Astrocyte (in vitro differentiated cells and primary cell): ENCODE measurements around the gene CHERP. TPM values are rescaled to one million over a fixed set of nuclear protein-coding genes. Genes with fewer than 3 reads are reported as not detected.

Experiments used
- DNase-seq: peaks from one replicate; pipeline ENCODE4 v3.0.0-alpha.2; 2010; ENCODE audit warnings: low read depth
- FAIRE-seq: peaks from 2 replicates; lab custom pipeline; 2011; peaks lifted over from hg19 to GRCh38; lab: Jason Lieb, UNC
- H2AFZ ChIP-seq: 2 replicates; pipeline ENCODE4 v1.6.0; 2012; ENCODE audit warnings: low read depth, low read length, inconsistent platforms
- H3K27ac ChIP-seq: 2 replicates; pipeline ENCODE4 v1.5.1; 2011; ENCODE audit warnings: low read depth, low read length, inconsistent platforms
- H3K27me3 ChIP-seq: 2 replicates; pipeline ENCODE4 v1.6.0; 2011; ENCODE audit warnings: low read length, inconsistent platforms; ENCODE audit not compliant: insufficient read depth
- H3K36me3 ChIP-seq: 2 replicates; pipeline ENCODE4 v1.5.1; 2011; ENCODE audit warnings: low read length, inconsistent platforms; ENCODE audit not compliant: insufficient read depth
- H3K4me1 ChIP-seq: 2 replicates; pipeline ENCODE4 v1.5.1; 2011; ENCODE audit warnings: low read length, inconsistent platforms; ENCODE audit not compliant: insufficient read depth
- H3K4me2 ChIP-seq: 2 replicates; pipeline ENCODE4 v1.6.0; 2012; ENCODE audit warnings: low read length, inconsistent platforms
- H3K4me3 ChIP-seq: 2 replicates; pipeline ENCODE4 v1.5.1; 2011; ENCODE audit warnings: low read depth, mild to moderate bottlenecking, low read length, inconsistent platforms; ENCODE audit not compliant: insufficient read depth
- H3K79me2 ChIP-seq: 2 replicates; pipeline ENCODE4 v1.6.0; 2012; ENCODE audit warnings: mild to moderate bottlenecking, low read length, inconsistent platforms; ENCODE audit not compliant: insufficient read depth
- H3K9ac ChIP-seq: 2 replicates; pipeline ENCODE4 v1.6.0; 2012; ENCODE audit warnings: mild to moderate bottlenecking, low read length, inconsistent platforms
- H3K9me3 ChIP-seq: 2 replicates; pipeline ENCODE4 v1.5.1; 2012; ENCODE audit warnings: low read depth, mild to moderate bottlenecking, low read length, inconsistent platforms; ENCODE audit not compliant: insufficient read depth
- H4K20me1 ChIP-seq: 2 replicates; pipeline ENCODE4 v1.6.0; 2012; ENCODE audit warnings: low read length, inconsistent platforms; ENCODE audit not compliant: insufficient read depth
- H3K27ac Mint-ChIP-seq: one replicate; pipeline ENCODE4 v1.8.0; 2021; ENCODE audit warnings: mild to moderate bottlenecking, mixed read lengths; ENCODE audit not compliant: unreplicated experiment
- H3K27me3 Mint-ChIP-seq: one replicate; pipeline ENCODE4 v1.8.0; 2021; ENCODE audit warnings: low read depth, mixed read lengths; ENCODE audit not compliant: unreplicated experiment
- H3K36me3 Mint-ChIP-seq: one replicate; pipeline ENCODE4 v1.8.0; 2021; ENCODE audit warnings: low read depth, mixed read lengths; ENCODE audit not compliant: unreplicated experiment
- H3K4me1 Mint-ChIP-seq: one replicate; pipeline ENCODE4 v1.8.0; 2021; ENCODE audit warnings: low read depth, mixed read lengths; ENCODE audit not compliant: unreplicated experiment
- H3K4me3 Mint-ChIP-seq: one replicate; pipeline ENCODE4 v1.8.0; 2021; ENCODE audit warnings: mild to moderate bottlenecking, moderate library complexity, mixed read lengths; ENCODE audit not compliant: unreplicated experiment
- H3K9me3 Mint-ChIP-seq: one replicate; pipeline ENCODE4 v1.8.0; 2021; ENCODE audit warnings: mild to moderate bottlenecking, mixed read lengths; ENCODE audit not compliant: unreplicated experiment
- EZH2 ChIP-seq: IDR thresholded peaks from 2 replicates; pipeline ENCODE4 v1.6.1; 2012; ENCODE audit warnings: mild to moderate bottlenecking, low read length, inconsistent platforms; ENCODE audit not compliant: insufficient read depth
- total RNA-seq: library from RNA; stranded (reverse); gene quantifications from 2 replicates; pipeline ENCODE4 v1.2.1, GENCODE V29; 2021
- TF ChIP-seq, protein P1 (sequence below): IDR thresholded peaks from 2 replicates; pipeline ENCODE4 v1.5.1; 2011; ENCODE audit warnings: low read depth, mild to moderate bottlenecking, inconsistent platforms, low read length, moderate library complexity; ENCODE audit not compliant: insufficient read depth

Gene CHERP
- total RNA-seq, 1 donor from 2014 or later, result 45.3 TPM

DNA sequence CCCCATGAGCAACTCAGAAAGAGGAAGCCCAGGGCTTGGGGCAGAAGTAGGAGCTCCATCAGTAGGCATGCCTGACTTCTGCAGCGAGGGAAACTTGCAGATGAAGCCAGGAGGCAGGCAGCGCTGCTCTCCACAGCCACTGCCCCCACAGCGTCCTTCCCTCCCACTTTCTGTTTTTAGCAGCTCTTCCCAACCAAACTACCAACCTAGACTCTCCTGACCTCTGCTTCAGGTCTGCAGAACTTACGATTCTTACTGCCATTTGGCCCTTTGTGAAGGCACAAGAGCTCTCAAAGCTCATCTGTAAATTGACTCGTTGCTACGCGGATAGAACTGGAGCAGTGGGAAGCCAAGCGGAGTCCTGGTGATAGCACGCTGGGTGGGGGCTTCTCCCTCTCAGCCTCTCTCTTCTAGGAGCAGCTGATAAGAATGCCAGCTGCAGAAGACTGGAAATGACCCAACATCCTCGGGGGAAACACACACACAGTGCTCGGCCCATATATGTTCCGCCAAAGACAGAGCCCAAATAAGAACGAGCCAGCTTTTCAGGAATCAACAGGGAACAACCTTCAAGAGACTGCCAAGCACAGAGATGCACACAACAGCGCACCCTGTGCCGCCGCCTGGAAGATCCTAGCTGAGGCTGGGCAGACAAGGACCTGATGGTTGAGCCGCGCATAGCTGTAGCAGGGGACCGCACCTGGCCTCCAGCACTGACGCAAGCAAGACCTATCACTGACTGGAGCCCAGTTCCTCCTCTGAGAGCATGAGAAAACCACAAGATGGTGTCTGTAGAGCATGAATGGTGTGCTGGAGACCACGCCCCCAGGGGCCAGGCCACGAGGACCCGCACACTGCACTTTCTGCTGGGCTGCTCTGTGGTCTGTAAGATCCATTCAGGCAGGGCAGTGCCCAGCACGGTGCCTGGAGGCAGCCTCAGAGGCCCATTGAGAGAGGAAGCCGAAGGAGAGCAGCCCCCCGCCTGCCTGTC lies 45.9 kb upstream of the CHERP start:
- no peaks in the 10 kb centered on the region for H3K36me3 ChIP-seq
- H3K4me3 Mint-ChIP-seq, result peak overlapping the region; percentile 69
- FAIRE-seq (no peak), DNase-seq (peak; percentile 34)
- H3K4me3 ChIP-seq, result no peak overlapping the region
- H3K36me3 Mint-ChIP-seq, result peaks cover 8% of the 10 kb centered on the region
- peaks cover 97% of the 10 kb centered on the region for H4K20me1 ChIP-seq
- TF ChIP-seq EZH2, result no peak
- TF ChIP-seq, protein P1, sequence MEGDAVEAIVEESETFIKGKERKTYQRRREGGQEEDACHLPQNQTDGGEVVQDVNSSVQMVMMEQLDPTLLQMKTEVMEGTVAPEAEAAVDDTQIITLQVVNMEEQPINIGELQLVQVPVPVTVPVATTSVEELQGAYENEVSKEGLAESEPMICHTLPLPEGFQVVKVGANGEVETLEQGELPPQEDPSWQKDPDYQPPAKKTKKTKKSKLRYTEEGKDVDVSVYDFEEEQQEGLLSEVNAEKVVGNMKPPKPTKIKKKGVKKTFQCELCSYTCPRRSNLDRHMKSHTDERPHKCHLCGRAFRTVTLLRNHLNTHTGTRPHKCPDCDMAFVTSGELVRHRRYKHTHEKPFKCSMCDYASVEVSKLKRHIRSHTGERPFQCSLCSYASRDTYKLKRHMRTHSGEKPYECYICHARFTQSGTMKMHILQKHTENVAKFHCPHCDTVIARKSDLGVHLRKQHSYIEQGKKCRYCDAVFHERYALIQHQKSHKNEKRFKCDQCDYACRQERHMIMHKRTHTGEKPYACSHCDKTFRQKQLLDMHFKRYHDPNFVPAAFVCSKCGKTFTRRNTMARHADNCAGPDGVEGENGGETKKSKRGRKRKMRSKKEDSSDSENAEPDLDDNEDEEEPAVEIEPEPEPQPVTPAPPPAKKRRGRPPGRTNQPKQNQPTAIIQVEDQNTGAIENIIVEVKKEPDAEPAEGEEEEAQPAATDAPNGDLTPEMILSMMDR, result no peak
- H3K27ac Mint-ChIP-seq, result peak overlapping the region; percentile 69
- H3K27me3 Mint-ChIP-seq, result no peaks in the 10 kb centered on the region
- H3K9ac ChIP-seq, result no peak overlapping the region
- H3K9me3 ChIP-seq, result no peaks in the 10 kb centered on the region
- no peak overlapping the region for H3K27ac ChIP-seq
- H3K79me2 ChIP-seq, result peaks cover 98% of the 10 kb centered on the region
- peaks cover 61% of the 10 kb centered on the region for H3K4me1 Mint-ChIP-seq
- no peaks in the 10 kb centered on the region for H3K9me3 Mint-ChIP-seq
- peak overlapping the region; percentile 64 for H3K4me2 ChIP-seq
- peaks cover 55% of the 10 kb centered on the region for H3K4me1 ChIP-seq
- no peak overlapping the region for H2AFZ ChIP-seq
- H3K27me3 ChIP-seq, result no peaks in the 10 kb centered on the region

DNA sequence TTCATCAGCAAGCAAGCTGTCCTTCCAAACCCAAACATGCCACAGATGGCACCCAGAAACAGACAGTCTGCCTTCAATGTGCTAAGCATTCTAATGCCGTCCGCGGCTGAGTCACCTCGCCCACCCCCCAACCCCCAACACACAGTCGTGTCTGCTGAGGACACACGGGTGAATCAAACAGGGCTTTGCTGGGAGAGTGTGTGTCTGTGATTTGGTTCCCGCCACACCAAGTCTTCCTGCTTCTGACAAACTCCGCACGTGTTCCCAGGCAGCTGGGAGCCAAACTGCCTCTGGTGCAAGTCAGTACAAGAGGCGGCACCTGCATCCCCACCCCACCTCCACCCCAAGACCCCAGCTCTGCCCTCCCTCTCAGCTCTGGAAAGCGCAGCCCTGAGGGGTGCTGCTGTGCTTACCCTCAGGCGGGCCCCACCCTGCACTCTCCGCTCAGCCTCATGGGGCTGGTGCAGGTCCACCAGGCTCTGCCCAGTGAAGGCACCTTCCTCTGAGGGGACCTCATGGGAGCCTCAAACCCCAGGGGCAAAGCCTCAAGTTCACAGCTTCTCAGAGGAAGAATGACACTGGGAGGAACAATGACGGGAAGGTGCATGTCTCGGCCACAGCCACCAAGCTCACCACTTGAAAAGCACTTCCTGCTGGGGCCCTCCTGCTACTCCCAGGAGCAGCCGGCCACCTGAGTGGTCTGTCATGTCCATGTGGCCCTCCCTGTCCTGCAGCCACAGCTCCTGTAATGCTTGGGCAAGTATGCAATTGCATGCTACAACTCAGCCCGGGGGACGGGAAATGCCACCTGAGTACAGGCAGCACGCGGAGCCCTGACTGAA lies 45.0 kb upstream of the CHERP start:
- H3K4me3 ChIP-seq, result no peak overlapping the region
- no peak overlapping the region for H3K27ac ChIP-seq
- DNase-seq, result peak; percentile 58
- H3K36me3 ChIP-seq, result no peaks in the 10 kb centered on the region
- TF ChIP-seq EZH2, result no peak
- TF ChIP-seq, protein P1, result no peak
- H3K4me2 ChIP-seq, result peak overlapping the region; percentile 64
- H3K4me3 Mint-ChIP-seq, result peak overlapping the region; percentile 64
- no peak for FAIRE-seq
- no peaks in the 10 kb centered on the region for H3K9me3 Mint-ChIP-seq
- H4K20me1 ChIP-seq, result peaks cover 97% of the 10 kb centered on the region
- peaks cover 6% of the 10 kb centered on the region for H3K36me3 Mint-ChIP-seq
- H3K9me3 ChIP-seq, result no peaks in the 10 kb centered on the region
- H3K79me2 ChIP-seq, result peaks cover 98% of the 10 kb centered on the region
- H3K27me3 ChIP-seq, result no peaks in the 10 kb centered on the region
- H3K4me1 ChIP-seq, result peaks cover 52% of the 10 kb centered on the region
- peak overlapping the region; percentile 91 for H3K27ac Mint-ChIP-seq
- H3K4me1 Mint-ChIP-seq, result peaks cover 59% of the 10 kb centered on the region
- peak overlapping the region; percentile 35 for H3K9ac ChIP-seq
- H2AFZ ChIP-seq, result no peak overlapping the region
- H3K27me3 Mint-ChIP-seq, result no peaks in the 10 kb centered on the region
